PC-3 (cell line): ENCODE measurements around the gene TTC6. TPM values are rescaled to one million over a fixed set of nuclear protein-coding genes. Genes with fewer than 3 reads are reported as not detected.
A peak's percentile ranks its signal among the peaks of the same experiment; 100 is the strongest.

Source experiments
- ATAC-seq: fragments of 200-7000 bp; cut with Tn5 transposase; 2 replicates; pipeline ENCODE4 v1.9.1; 2020; ENCODE audit warnings: mild to moderate bottlenecking, moderate library complexity
- BruUV-seq: library from RNA; stranded (reverse); fragments of 400-500 nt; replicated peaks from 2 replicates; lab custom pipeline; 2021; lab: Mats Ljungman, UMichigan
- CTCF ChIA-PET: fragments of 300-600 bp; sonication (Branson Sonifier 250); formaldehyde crosslinking; loops from one replicate; lab custom pipeline; 2022; ENCODE audit warnings: antibody characterized with exemption; lab: Charles Lee
- POLR2A ChIA-PET: fragments of 300-600 bp; sonication (Branson Sonifier 250); formaldehyde crosslinking; loops from one replicate; lab custom pipeline; 2022; ENCODE audit warnings: antibody characterized with exemption; ENCODE audit not compliant: unreplicated experiment; lab: Charles Lee
- DNase-seq: peaks from one replicate; pipeline ENCODE4 v3.0.0-alpha.2; 2015
- H2AFZ ChIP-seq: fragments of 300-600 bp; sonication (generic); 2 replicates; pipeline ENCODE4 v1.6.0; 2016; ENCODE audit warnings: antibody characterized with exemption, low read length
- H3F3A ChIP-seq: fragments of 300-600 bp; sonication (generic); one replicate; pipeline ENCODE4 v1.6.0; 2017; ENCODE audit warnings: antibody characterized with exemption, low read length, control low read depth, mild to moderate bottlenecking; ENCODE audit not compliant: unreplicated experiment
- H3K27ac ChIP-seq: fragments of 300-600 bp; sonication (generic); 2 replicates; pipeline ENCODE4 v1.5.1; 2016; ENCODE audit warnings: mild to moderate bottlenecking, low read length
- H3K27me3 ChIP-seq: fragments of 300-600 bp; sonication (generic); 2 replicates; pipeline ENCODE4 v1.6.1; 2016; ENCODE audit warnings: low read length, mixed read lengths
- H3K36me3 ChIP-seq: fragments of 300-600 bp; sonication (generic); 2 replicates; pipeline ENCODE4 v1.6.1; 2016; ENCODE audit warnings: low read depth, mixed run types, low read length, mixed read lengths
- H3K4me1 ChIP-seq: fragments of 300-600 bp; sonication (generic); 2 replicates; pipeline ENCODE4 v1.5.1; 2016; ENCODE audit warnings: low read length; ENCODE audit not compliant: insufficient read depth
- H3K4me2 ChIP-seq: fragments of 300-600 bp; sonication (generic); 2 replicates; pipeline ENCODE4 v1.6.0; 2016; ENCODE audit warnings: low read length
- H3K4me3 ChIP-seq: fragments of 300-600 bp; sonication (generic); 2 replicates; pipeline ENCODE4 v1.5.1; 2016; ENCODE audit warnings: mild to moderate bottlenecking, low read length, mixed read lengths
- H3K79me2 ChIP-seq: fragments of 300-600 bp; sonication (generic); 2 replicates; pipeline ENCODE4 v1.6.1; 2017; ENCODE audit warnings: low read length, mixed read lengths
- H3K9ac ChIP-seq: fragments of 300-600 bp; sonication (generic); 2 replicates; pipeline ENCODE4 v1.6.0; 2016; ENCODE audit warnings: mild to moderate bottlenecking, low read length
- H3K9me2 ChIP-seq: fragments of 300-600 bp; sonication (generic); replicated peaks from 2 replicates; pipeline ENCODE4 v1.6.1; 2016; ENCODE audit warnings: mixed run types, low read length, mixed read lengths
- H3K9me3 ChIP-seq: fragments of 300-600 bp; sonication (generic); 2 replicates; pipeline ENCODE4 v1.6.1; 2016; ENCODE audit warnings: low read length, mixed read lengths
- H4K20me1 ChIP-seq: fragments of 300-600 bp; sonication (generic); 2 replicates; pipeline ENCODE4 v1.6.1; 2016; ENCODE audit warnings: low read length, mixed read lengths
- EZH2 ChIP-seq: fragments of 300-600 bp; sonication (generic); IDR thresholded peaks from one replicate; pipeline ENCODE4 v1.6.1; 2017; ENCODE audit warnings: antibody characterized with exemption, mild to moderate bottlenecking, low read length; ENCODE audit not compliant: unreplicated experiment
- EZH2phosphoT487 ChIP-seq: fragments of 300-600 bp; sonication (generic); IDR thresholded peaks from 2 replicates; pipeline ENCODE4 v1.6.1; 2018; ENCODE audit warnings: mild to moderate bottlenecking, antibody characterized with exemption, low read length, borderline replicate concordance
- intact Hi-C: fragments of 100-400 bp; cut with micrococcal nuclease; formaldehyde crosslinking; loops from 2 replicates; pipeline ENCODE4 v1.9.0; 2023
- total RNA-seq: library from RNA; depleted of rRNA; stranded (reverse); fragments of >200 nt; gene quantifications from 2 replicates; pipeline ENCODE4 v1.2.3, GENCODE V29; 2014
- TF ChIP-seq, protein P1 (sequence below): fragments of 300-600 bp; sonication (generic); conservative IDR thresholded peaks from 2 replicates; pipeline ENCODE4 v1.5.1; 2017; ENCODE audit warnings: antibody characterized with exemption, low read depth, mild to moderate bottlenecking, low read length

TTC6 gene
- total RNA-seq, 1 experiment from 2014 or later: 13.4 TPM

DNA sequence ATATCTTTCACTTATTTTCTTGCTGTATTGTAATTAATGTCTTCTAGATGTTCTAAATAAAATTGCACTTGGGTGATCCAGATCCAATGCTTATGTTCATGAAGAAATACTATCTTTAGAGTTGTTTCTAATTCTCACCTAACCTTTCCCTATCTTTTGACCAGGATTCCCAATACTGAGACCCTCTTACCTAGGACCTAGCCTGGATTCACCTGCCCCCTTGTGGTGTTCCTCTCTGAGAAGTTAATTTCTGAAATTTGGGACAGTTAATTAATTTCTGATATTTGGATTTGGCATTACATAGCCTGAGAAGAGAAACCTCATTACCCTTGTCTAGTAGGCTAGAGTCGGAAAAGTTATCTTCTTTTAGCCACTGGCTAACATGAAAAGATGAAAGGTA is 29.9 kb upstream of the TTC6 start:
- no peak for TF ChIP-seq EZH2
- TF ChIP-seq, protein P1, sequence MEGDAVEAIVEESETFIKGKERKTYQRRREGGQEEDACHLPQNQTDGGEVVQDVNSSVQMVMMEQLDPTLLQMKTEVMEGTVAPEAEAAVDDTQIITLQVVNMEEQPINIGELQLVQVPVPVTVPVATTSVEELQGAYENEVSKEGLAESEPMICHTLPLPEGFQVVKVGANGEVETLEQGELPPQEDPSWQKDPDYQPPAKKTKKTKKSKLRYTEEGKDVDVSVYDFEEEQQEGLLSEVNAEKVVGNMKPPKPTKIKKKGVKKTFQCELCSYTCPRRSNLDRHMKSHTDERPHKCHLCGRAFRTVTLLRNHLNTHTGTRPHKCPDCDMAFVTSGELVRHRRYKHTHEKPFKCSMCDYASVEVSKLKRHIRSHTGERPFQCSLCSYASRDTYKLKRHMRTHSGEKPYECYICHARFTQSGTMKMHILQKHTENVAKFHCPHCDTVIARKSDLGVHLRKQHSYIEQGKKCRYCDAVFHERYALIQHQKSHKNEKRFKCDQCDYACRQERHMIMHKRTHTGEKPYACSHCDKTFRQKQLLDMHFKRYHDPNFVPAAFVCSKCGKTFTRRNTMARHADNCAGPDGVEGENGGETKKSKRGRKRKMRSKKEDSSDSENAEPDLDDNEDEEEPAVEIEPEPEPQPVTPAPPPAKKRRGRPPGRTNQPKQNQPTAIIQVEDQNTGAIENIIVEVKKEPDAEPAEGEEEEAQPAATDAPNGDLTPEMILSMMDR: peak; percentile 95
- Histone ChIP-seq H3K4me1 (peaks cover 59% of the 10 kb centered on the region), H3K9ac (peak overlapping the region; percentile 73), H3K27ac (peak overlapping the region; percentile 91), H4K20me1 (no peaks in the 10 kb centered on the region), H3F3A (no peaks in the 10 kb centered on the region), H3K9me2 (no peaks in the 10 kb centered on the region), H3K79me2 (peaks cover 56% of the 10 kb centered on the region), H3K4me3 (peak overlapping the region; percentile 60), H3K9me3 (no peaks in the 10 kb centered on the region), H3K4me2 (peak overlapping the region; percentile 75), H3K27me3 (no peaks in the 10 kb centered on the region), H3K36me3 (no peaks in the 10 kb centered on the region), H2AFZ (no peak overlapping the region)
- DNase-seq (peak; percentile 59), ATAC-seq (peak; percentile 6; the same call in 1 of the 2 replicates)
- BruUV-seq: no TSS peak
- intact Hi-C loops: loop anchor here (1.0 to 5.0 kb wide), 4 partner anchors 143 to 319 kb away; no protein-coding TSS in a partner anchor
- CTCF ChIA-PET: no interaction called here
- POLR2A ChIA-PET: no interaction called here

DNA sequence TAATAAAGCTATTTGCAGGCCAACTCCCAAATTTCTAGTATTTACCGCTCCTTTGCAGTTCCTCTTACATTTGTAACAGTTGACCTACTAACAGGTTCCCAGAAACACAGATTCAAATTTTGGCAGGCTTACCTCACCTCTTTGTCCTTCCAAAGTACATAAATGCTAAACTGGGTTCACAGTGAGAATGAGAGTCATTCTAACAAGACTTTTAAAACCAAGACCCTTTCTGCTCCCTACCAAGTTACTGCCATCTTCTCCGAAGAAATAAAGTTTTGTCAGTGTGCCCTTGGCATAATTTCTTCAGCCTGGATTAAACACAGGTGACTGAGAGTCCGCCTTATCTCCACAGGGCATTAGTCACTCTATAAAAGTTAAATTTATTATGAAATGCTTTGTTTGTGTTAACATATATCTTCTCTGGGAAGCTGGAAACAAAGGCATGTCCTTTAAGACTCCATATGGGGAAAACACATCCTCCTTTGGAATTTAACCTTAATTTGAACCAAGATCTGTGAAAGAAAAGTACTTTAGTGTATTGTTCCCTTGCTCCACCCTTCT is 28.5 kb upstream of the TTC6 start:
- H2AFZ ChIP-seq: no peak overlapping the region
- H3K27me3 ChIP-seq: no peaks in the 10 kb centered on the region
- no peaks in the 10 kb centered on the region for H3K36me3 ChIP-seq
- H3K9ac ChIP-seq: peak overlapping the region; percentile 73
- H3F3A ChIP-seq: no peaks in the 10 kb centered on the region
- H3K4me3 ChIP-seq: peak overlapping the region; percentile 60
- intact Hi-C loops: loop anchor here (1.0 to 5.0 kb wide), 8 partner anchors 13 to 240 kb away; no protein-coding TSS in a partner anchor
- POLR2A ChIA-PET: interaction anchor here (0.5 kb wide), 1 partner anchor 233 kb away, joined by 4 read pairs; no protein-coding TSS in a partner anchor
- H3K4me1 ChIP-seq: peaks cover 58% of the 10 kb centered on the region
- CTCF ChIA-PET: interaction anchor here (0.6 to 0.9 kb wide), 3 partner anchors 13 to 314 kb away, joined by 3 read pairs; no protein-coding TSS in a partner anchor
- DNase-seq (peak; percentile 98), ATAC-seq (peak; percentile 86)
- no peaks in the 10 kb centered on the region for H3K9me2 ChIP-seq
- no peaks in the 10 kb centered on the region for H4K20me1 ChIP-seq
- no peaks in the 10 kb centered on the region for H3K9me3 ChIP-seq
- no peak for TF ChIP-seq EZH2phosphoT487
- no peak for TF ChIP-seq EZH2
- TF ChIP-seq, protein P1: no peak
- peak overlapping the region; percentile 75 for H3K4me2 ChIP-seq
- BruUV-seq: no TSS peak
- H3K79me2 ChIP-seq: peaks cover 52% of the 10 kb centered on the region
- H3K27ac ChIP-seq: peak overlapping the region; percentile 91

DNA sequence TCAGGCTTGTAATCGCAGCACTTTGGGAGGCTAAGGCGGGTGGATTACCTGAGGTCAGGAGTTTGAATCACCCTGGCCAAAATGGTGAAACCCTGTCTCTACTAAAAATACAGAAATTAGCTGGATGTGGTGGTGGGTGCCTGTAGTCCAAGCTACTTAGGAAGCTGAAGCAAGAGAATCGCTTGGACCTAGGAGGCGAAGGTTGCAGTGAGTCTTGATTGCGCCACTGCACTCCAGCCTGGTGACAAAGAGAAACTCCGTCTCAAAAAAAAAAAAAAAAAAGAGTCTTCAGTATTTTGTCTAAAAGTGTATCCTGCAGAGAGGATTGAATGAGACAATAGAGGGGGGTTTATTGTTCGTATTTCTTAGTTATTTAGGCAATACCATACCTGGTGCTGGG is 25.7 kb upstream of the TTC6 start:
- H3K4me1 ChIP-seq: peaks cover 36% of the 10 kb centered on the region
- CTCF ChIA-PET: interaction anchor here (0.6 kb wide), 2 partner anchors 19 to 317 kb away, joined by 4 read pairs; no protein-coding TSS in a partner anchor
- BruUV-seq: no TSS peak

More for the DNA sequence above, 25.7 kb upstream of the TTC6 start:
- Histone ChIP-seq H3K9me2 (no peaks in the 10 kb centered on the region), H3K4me2 (no peak overlapping the region), H3K4me3 (no peak overlapping the region), H4K20me1 (no peaks in the 10 kb centered on the region), H3K79me2 (peaks cover 23% of the 10 kb centered on the region), H3K36me3 (no peaks in the 10 kb centered on the region), H3K9me3 (no peaks in the 10 kb centered on the region), H3F3A (no peaks in the 10 kb centered on the region), H2AFZ (no peak overlapping the region), H3K27me3 (no peaks in the 10 kb centered on the region), H3K27ac (no peak overlapping the region), H3K9ac (no peak overlapping the region)
- intact Hi-C loops: loop anchor here (5.0 kb wide), 3 partner anchors 147 to 242 kb away; no protein-coding TSS in a partner anchor
- no peak for ATAC-seq
- DNase-seq: no peak
- POLR2A ChIA-PET: no interaction called here
- TF ChIP-seq, protein P1: no peak
- no peak for TF ChIP-seq EZH2
- no peak for TF ChIP-seq EZH2phosphoT487
